HepG2 (cell line): ENCODE results near the gene EZH1. TPM values are rescaled to one million over a fixed set of nuclear protein-coding genes. Genes with fewer than 3 reads are reported as not detected.

Source experiments
- BORCS8-MEF2B ChIP-seq: sonication (generic); formaldehyde crosslinking; IDR thresholded peaks from 2 replicates; pipeline ENCODE4 v1.8.0; 2022; ENCODE audit warnings: mild to moderate bottlenecking, missing genetic modification reagents
- HNRNPL ChIP-seq: fragments of 200-400 bp; formaldehyde crosslinking; IDR thresholded peaks from 2 replicates; pipeline ENCODE4 v1.6.1; 2017; ENCODE audit warnings: mild to moderate bottlenecking, low read depth, low read length
- NBN ChIP-seq: fragments of 450-650 bp; conservative IDR thresholded peaks from 2 replicates; pipeline ENCODE4 v1.6.1; 2017
- PBX3 ChIP-seq: sonication (generic); formaldehyde crosslinking; IDR thresholded peaks from 2 replicates; pipeline ENCODE4 v1.8.1; 2023; ENCODE audit warnings: missing genetic modification reagents, inconsistent platforms, borderline replicate concordance
- RERE ChIP-seq: IDR thresholded peaks from 2 replicates; pipeline ENCODE4 v1.6.1; 2016; ENCODE audit warnings: low read depth, missing genetic modification reagents, missing compliant biosample characterization
- REXO4 ChIP-seq: sonication (generic); formaldehyde crosslinking; IDR thresholded peaks from 2 replicates; pipeline ENCODE4 v1.8.0; 2022; ENCODE audit warnings: missing genetic modification reagents, mild to moderate bottlenecking, borderline replicate concordance
- SNAPC2 ChIP-seq: sonication (generic); formaldehyde crosslinking; IDR thresholded peaks from 2 replicates; pipeline ENCODE4 v1.8.1; 2022; ENCODE audit warnings: mild to moderate bottlenecking, missing genetic modification reagents
- TAF1 ChIP-seq: sonication (generic); formaldehyde crosslinking; IDR thresholded peaks from 2 replicates; pipeline ENCODE4 v1.4.0; 2020; ENCODE audit warnings: missing genetic modification reagents
- ZFP36 ChIP-seq: fragments of 150-350 bp; IDR thresholded peaks from 2 replicates; pipeline ENCODE4 v1.6.1; 2018; ENCODE audit warnings: borderline replicate concordance, low read length, low read depth; ENCODE audit not compliant: partially characterized antibody
- ZNF441 ChIP-seq: sonication (generic); formaldehyde crosslinking; IDR thresholded peaks from 2 replicates; pipeline ENCODE4 v1.7.0; 2021; ENCODE audit warnings: missing genetic modification reagents, borderline replicate concordance
- ZNF609 ChIP-seq: sonication (generic); formaldehyde crosslinking; IDR thresholded peaks from 2 replicates; pipeline ENCODE4 v1.4.0; 2020; ENCODE audit warnings: mild to moderate bottlenecking, missing genetic modification reagents, borderline replicate concordance
- ZNF781 ChIP-seq: sonication (generic); formaldehyde crosslinking; IDR thresholded peaks from 2 replicates; pipeline ENCODE4 v1.5.1; 2020; ENCODE audit warnings: borderline replicate concordance, mild to moderate bottlenecking, missing genetic modification reagents; ENCODE audit errors: not compliant biosample characterization
- ZZZ3 ChIP-seq: sonication (generic); formaldehyde crosslinking; IDR thresholded peaks from 2 replicates; pipeline ENCODE4 v1.4.0; 2020; ENCODE audit warnings: missing genetic modification reagents, mild to moderate bottlenecking, borderline replicate concordance
- polyA plus RNA-seq, 8 experiments: library from polyadenylated mRNA; depleted of rRNA in 3 of 8; stranded (reverse) in 7 of 8; unstranded in 1 of 8; fragments of >200 nt; fragmentation: Illumina TruSeq in 4 of 8; extraction: Trizol in 4 of 8; gene quantifications; 2 replicates each; pipeline versions ENCODE4 v1.2.1 to v1.2.3, GENCODE V29; 2011 to 2016; ENCODE audit warnings: low read depth in 4 of 8, missing spikeins in 1 of 8, mixed read lengths in 1 of 8; ENCODE audit not compliant: insufficient read depth in 1 of 8
- total RNA-seq, 5 experiments: library from RNA; depleted of rRNA; stranded (reverse); fragments of >200 nt; fragmentation: Illumina TruSeq; extraction: Trizol; gene quantifications; 2 replicates each; pipeline ENCODE4 v1.2.3, GENCODE V29; 2016; ENCODE audit warnings: low read depth in 1 of 5
- TF ChIP-seq, protein P1 (sequence below): sonication (generic); formaldehyde crosslinking; IDR thresholded peaks from 2 replicates; pipeline ENCODE4 v1.4.0; 2020; ENCODE audit warnings: missing genetic modification reagents

Gene EZH1
- total and polyA plus RNA-seq, 2 of the 13 experiments (the other 11 are each of a cell fraction or from before 2014, with no cell fraction given) = 11.6 to 24.0 TPM

GRCh38 chr17:42659079-42659931 lies 85.5 kb downstream of the EZH1 start, which contains the start of gene TUBG2 (continued):
- TF ChIP-seq ZNF609 = no peak
- peak; percentile 94 for TF ChIP-seq ZNF781 (CRISPR knock-in tag)
- peak; percentile 15; the same call in 1 of the 2 replicates for TF ChIP-seq ZNF441 (CRISPR knock-in tag)
- TF ChIP-seq SNAPC2 = no peak
- peak; percentile 49; the same call in 1 of the 2 replicates for TF ChIP-seq BORCS8-MEF2B
- TF ChIP-seq ZZZ3 = no peak
- TF ChIP-seq ZFP36 = no peak
- peak; percentile 49; the same call in 1 of the 2 replicates for TF ChIP-seq HNRNPL
- TF ChIP-seq PBX3 = 0 out of 2 replicates have a peak, but pooled peaks have one; percentile 21
- no peak for TF ChIP-seq NBN
- TF ChIP-seq, protein P1, sequence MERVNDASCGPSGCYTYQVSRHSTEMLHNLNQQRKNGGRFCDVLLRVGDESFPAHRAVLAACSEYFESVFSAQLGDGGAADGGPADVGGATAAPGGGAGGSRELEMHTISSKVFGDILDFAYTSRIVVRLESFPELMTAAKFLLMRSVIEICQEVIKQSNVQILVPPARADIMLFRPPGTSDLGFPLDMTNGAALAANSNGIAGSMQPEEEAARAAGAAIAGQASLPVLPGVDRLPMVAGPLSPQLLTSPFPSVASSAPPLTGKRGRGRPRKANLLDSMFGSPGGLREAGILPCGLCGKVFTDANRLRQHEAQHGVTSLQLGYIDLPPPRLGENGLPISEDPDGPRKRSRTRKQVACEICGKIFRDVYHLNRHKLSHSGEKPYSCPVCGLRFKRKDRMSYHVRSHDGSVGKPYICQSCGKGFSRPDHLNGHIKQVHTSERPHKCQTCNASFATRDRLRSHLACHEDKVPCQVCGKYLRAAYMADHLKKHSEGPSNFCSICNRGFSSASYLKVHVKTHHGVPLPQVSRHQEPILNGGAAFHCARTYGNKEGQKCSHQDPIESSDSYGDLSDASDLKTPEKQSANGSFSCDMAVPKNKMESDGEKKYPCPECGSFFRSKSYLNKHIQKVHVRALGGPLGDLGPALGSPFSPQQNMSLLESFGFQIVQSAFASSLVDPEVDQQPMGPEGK (CRISPR knock-in tag) = peak; percentile 72; the same call in 1 of the 2 replicates
- TF ChIP-seq REXO4 (CRISPR knock-in tag) = no peak
- TF ChIP-seq RERE (CRISPR knock-in tag) = peak; percentile 73
- TF ChIP-seq TAF1 (CRISPR knock-in tag) = peak; percentile 89
